Uterus (tissue), 2 donors: ENCODE data around the gene PPP2R1B.

ENCODE experiments used
- CTCF ChIP-seq, 4 experiments: fragments of 200-600 bp in 2 of 4; fragments of 450-650 bp in 2 of 4; sonication (generic) in 2 of 4; IDR thresholded peaks; one replicate each; pipeline ENCODE4 v1.5.1; 2016 to 2019; ENCODE audit warnings: antibody characterized with exemption in 4 of 4, mild to moderate bottlenecking in 2 of 4, moderate library complexity in 1 of 4
- POLR2A ChIP-seq, 2 donors: fragments of 450-650 bp; IDR thresholded peaks; one replicate each; pipeline ENCODE4 v1.6.1; 2016; ENCODE audit warnings: antibody characterized with exemption in 2 of 2, mild to moderate bottlenecking in 1 of 2, moderate library complexity in 1 of 2

DNA sequence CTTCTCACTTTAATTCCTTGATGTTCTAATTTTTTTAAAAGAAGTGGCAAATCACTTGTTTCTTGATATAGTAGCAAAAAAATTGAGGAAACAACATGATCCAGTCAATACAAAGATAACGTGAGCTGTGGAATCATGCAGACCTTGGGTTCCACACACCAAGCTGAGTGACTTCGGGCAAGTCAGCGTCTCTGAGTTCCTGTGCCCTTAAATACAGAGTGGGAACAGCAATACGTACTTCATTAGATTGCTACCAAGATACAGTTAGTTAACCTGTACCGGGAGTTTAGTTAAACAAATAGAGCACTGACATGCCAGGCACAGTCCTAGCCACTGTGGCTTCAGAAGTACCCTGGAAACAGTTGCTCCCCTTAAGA is 58.5 kb downstream of the PPP2R1B start:
- no peak for TF ChIP-seq CTCF (IDR thresholded peaks at IDR 0.05)
- no peak for TF ChIP-seq POLR2A (IDR thresholded peaks at IDR 0.05)
